HPDE6-E6E7 (cell line): ENCODE measurements around the gene C6.

Experiments used
- DNase-seq: peaks from one replicate; pipeline ENCODE4 v3.0.0; 2011; ENCODE audit warnings: missing footprints; ENCODE audit errors: extremely low spot score

The C6 gene

DNA sequence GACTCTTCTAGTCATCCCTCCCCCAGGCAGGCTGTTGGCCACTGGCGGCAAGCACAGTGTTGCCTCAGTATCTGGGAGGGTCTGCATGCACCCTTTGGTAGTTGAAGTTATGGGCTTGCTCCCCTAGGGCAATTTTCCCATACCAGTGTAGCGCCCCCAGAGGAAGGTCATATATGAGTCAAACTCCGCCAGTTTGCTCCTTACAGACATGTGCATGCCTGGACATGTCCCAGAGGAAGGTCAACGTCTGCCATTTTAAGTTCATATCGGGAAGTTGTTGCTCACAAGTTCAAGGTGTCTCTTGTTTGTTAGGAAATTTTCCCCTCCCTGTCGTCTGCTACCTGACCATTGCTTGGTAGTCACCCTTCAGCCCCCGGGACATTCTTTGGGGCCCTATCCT is 90.9 kb downstream of the C6 start:
- DNase-seq = no peak

DNA sequence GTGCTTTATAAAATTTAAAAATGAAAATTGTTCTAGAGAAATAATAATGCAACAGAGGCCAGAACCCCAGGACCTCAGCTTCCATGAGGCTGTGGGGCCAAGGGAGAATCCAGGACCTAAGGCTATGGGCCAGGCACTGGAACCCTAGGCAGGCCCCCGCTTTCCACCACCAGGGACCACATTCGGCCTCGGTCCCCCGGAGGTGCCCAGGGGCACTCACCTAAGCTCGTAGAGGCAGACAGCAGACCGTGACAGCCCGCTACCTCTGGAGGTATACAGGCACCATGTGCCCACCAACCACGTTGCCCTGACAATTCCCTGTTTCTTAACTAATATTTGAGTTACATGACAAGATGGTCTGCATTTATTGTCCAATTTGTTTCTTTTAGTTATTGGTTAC is 92.7 kb downstream of the C6 start:
- DNase-seq = no peak

DNA sequence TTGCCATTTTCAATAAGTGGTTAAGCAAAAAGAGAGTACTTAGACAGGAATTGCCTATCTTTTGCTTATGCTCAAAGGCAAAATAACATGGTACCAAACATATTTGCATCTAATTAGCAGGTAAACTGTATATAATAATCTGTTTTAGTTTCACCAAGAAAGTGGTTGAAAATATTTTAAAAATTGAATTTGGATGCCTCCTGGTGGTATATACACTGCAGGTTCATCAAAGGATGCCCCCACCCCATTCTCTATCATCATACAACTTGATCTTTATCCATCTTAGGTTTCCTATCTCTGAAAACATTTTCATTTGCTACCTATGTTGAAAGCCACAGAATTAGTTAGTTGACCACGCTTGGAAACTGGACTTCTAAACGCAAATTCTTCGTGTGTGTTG is 95.2 kb downstream of the C6 start:
- DNase-seq = no peak

DNA sequence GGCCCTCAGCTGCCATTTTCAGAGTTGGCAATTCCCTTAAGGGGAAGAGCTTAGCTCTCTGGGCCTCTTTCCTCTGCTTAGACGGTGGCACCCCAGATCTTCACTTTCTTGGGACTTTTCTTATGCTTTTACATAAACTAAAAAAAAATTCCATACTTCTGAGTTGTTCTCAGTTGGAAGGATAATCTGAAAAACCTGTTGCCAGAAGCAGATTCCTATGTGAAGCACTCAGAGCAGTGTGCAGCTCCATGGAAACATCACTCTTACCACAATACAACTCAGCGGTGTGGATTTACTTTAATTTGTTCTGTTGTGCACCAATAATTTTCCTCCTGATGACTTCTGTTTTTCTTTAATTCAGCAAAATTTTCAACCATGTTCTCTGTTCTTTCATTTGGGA is 98.1 kb downstream of the C6 start:
- no peak for DNase-seq

DNA sequence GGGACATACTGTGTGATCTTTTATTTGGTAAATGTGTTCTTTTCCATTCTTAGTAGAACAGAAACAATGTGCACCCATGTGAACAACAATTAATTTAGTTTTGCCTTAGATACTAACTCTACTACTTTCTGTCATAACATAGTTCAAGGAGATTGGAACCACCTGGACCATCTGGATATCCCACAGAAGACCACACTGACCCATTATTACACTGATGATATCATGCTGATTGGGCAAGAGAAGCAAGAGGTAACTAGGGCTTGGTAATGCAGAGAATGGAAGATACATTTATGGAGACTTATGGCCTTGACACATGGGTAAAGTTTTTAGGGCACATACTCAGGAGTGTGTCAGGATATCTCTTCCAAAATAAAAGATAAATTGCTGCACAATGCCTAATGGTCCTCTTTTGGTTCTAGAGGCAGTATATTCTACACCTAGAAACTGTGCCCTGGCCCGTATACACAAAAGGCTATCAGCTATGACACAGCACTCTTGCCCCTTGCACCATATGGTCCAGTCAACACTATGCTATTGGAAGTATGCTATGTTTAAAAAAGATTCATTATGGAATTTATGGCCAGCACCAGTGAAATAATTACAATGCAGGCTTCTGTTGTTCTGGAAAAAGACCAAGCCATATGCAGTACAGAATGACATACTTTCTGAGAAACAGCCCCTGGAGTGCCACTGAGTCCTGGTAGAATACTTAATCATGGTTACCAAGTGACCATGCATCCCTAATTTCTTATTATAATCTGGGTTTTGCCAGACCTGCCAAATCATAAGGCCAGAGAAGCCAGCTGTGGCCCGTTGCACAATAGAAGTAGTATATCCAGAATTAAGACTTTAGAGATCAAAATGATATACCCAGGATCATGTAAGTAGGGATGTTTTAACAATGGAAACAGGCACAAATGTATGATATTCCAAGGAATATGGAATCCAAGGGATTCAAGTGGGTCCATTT is 100.6 kb downstream of the C6 start:
- DNase-seq = no peak

DNA sequence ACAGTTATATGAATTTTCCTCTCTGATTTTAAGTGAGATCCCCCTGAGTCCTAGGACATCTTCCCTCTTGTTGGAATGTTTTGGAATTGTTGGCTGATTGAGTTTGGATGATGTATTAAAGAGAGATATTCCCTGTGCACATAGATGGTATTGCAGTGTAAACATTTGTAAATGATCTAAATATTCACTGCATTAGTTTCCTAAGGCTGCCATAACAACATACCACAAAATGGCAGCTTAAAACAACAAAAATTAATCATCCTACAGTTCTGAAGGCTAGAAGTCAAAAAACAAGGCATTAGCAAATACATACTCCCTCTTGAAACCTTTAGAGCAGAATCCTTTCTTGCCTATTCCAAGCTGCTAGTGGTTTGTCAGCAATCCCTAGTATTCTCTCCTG is 104.1 kb downstream of the C6 start:
- DNase-seq = no peak

DNA sequence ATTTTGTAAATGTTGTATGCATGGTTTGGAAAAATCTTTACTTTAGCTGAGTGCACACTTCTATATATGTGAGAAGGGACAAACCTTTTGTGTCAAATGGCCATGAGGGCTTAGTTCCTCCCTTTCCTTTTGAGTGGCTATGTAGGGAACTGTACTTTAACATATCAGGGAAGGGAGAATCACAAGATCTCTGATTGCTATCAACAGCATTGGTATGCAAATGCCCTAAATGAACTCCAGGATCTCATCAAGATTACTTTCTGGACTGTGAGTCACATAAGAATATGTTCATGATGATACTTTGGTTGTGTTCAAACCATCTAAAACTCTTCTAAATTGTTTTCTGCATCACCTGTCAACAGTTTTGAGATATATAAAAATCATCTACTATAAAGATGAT is 111.0 kb downstream of the C6 start:
- DNase-seq = no peak

DNA sequence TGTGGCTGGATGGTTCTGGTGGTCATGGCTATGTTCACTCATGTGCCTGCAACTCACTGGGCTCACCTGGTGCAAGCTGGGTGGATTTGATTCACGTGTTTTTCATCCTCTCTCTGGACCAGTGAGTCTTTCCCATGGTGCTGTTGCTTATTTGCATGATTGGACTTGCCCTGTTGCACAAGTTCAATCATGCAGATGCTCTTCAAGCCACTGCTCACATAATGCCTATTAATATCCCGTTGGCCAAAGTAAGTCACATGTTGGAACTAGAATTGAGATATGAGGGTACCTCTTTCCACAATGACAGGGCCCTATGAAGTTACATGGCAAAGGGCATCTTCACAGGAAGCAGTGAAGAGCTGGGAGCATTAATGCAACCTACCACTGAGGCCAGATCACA is 115.7 kb downstream of the C6 start:
- no peak for DNase-seq

DNA sequence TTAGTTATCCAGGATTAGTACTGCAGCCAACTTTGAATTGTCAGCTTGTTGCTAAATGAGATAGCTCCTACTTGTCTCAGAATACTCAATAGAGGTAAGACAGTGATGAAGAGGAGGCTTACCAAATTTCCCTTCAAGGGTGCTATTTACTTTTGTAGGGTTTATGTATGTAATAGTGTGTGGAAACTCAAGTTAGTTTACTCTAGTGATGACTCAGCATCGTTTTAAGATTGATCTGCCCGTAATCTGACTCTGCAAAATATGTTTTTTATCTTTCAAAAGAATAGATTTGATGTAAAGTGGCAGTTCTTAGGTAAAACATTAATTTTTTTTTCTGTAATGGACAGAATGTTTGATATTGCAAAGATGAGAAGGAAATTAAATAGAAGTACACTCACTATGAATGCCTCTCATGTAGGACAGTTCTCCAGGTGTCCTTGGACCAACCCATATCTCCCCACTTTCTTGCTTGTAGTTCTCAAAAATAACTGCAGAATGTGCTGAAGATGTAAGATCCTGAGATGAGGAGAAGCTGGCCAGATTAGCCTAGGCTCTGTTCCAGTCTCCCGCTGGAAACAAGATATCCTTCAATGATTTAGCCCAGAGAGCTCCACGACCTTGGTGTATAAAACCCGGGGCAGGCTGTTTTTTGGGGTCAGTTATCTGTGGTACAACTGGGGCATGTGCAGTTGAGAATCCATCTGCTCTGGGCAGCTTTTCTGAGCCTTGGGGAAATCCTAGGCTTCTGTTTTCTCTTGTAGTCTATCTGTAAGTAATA is 117.8 kb downstream of the C6 start:
- no peak for DNase-seq

DNA sequence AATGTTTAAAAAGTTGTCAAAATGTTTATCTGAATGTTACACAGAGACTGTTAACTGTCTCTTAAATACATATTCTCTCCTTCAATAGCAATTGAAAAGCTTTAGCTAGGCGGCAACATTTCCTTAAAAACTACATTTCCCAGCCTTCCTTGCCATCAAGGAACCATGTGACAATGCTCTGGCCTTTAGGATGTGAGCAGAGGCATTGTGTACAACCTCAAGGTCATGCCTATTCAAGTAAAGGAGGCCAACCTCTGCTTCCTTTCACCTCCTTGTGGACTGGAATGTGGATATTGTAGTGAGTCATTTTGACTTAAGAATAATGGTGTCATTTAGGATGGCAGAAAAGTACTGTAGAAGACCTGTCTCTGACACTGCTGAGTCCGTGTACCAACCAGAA is 118.5 kb downstream of the C6 start:
- DNase-seq = peak; percentile 11

DNA sequence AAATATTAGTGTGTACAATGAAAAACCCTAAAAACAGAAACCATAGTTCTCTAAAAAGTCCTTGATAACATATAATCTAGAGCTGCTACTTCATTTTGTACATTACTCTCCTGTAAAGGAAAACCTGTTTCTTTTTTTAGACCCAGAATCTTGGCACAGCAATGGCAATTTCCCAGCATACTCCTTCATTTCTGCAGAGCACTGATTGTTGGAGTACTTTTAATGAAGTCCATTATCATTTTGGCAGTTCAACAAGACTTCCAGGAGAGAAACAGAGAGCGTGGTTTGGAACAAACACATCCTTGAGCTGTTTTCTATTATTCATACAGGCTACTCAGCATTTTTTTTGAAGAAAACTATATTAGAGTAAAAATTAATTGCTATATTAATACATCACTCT is 119.5 kb downstream of the C6 start:
- no peak for DNase-seq
